IMR-90 (cell line): ENCODE measurements around the gene RAB3A.

Experiments used
- CHD1 ChIP-seq: IDR thresholded peaks from 2 replicates; pipeline ENCODE4 v1.6.1; 2012; ENCODE audit warnings: low read depth, low read length, improper control_type of control experiment
- MXI1 ChIP-seq: IDR thresholded peaks from 2 replicates; pipeline ENCODE4 v1.6.1; 2012; ENCODE audit warnings: low read depth, mild to moderate bottlenecking, low read length, moderate library complexity, borderline replicate concordance
- POLR2A ChIP-seq: IDR thresholded peaks from 2 replicates; pipeline ENCODE4 v1.6.1; 2012; ENCODE audit warnings: mild to moderate bottlenecking, low read depth, low read length
- RAD21 ChIP-seq: IDR thresholded peaks from 2 replicates; pipeline ENCODE4 v1.6.1; 2012; ENCODE audit warnings: low read length, improper control_type of control experiment
- RCOR1 ChIP-seq: IDR thresholded peaks from 2 replicates; pipeline ENCODE4 v1.6.1; 2012; ENCODE audit warnings: mild to moderate bottlenecking, low read length, improper control_type of control experiment; ENCODE audit not compliant: insufficient replicate concordance
- RFX5 ChIP-seq: IDR thresholded peaks from 2 replicates; pipeline ENCODE4 v1.8.0; 2012; ENCODE audit warnings: low read depth, mild to moderate bottlenecking, low read length, moderate library complexity
- SMC3 ChIP-seq: fragments of 150-350 bp; IDR thresholded peaks from 2 replicates; pipeline ENCODE4 v1.6.1; 2016; ENCODE audit warnings: low read depth, mild to moderate bottlenecking, antibody characterized with exemption, low read length, moderate library complexity
- TF ChIP-seq, protein P1 (sequence below): conservative IDR thresholded peaks from 2 replicates; pipeline ENCODE4 v1.5.1; 2012; ENCODE audit warnings: mild to moderate bottlenecking, low read depth, low read length, improper control_type of control experiment
- TF ChIP-seq, protein P2 (sequence below): fragments of 150-350 bp; IDR thresholded peaks from 2 replicates; pipeline ENCODE4 v1.6.1; 2017; ENCODE audit warnings: mild to moderate bottlenecking, antibody characterized with exemption, low read length, low read depth

- TF ChIP-seq, protein P1, sequence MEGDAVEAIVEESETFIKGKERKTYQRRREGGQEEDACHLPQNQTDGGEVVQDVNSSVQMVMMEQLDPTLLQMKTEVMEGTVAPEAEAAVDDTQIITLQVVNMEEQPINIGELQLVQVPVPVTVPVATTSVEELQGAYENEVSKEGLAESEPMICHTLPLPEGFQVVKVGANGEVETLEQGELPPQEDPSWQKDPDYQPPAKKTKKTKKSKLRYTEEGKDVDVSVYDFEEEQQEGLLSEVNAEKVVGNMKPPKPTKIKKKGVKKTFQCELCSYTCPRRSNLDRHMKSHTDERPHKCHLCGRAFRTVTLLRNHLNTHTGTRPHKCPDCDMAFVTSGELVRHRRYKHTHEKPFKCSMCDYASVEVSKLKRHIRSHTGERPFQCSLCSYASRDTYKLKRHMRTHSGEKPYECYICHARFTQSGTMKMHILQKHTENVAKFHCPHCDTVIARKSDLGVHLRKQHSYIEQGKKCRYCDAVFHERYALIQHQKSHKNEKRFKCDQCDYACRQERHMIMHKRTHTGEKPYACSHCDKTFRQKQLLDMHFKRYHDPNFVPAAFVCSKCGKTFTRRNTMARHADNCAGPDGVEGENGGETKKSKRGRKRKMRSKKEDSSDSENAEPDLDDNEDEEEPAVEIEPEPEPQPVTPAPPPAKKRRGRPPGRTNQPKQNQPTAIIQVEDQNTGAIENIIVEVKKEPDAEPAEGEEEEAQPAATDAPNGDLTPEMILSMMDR, result peak; percentile 65
- TF ChIP-seq POLR2A (no peak), CHD1 (no peak), MXI1 (no peak), RCOR1 (no peak), RAD21 (peak; percentile 66), SMC3 (peak; percentile 70), RFX5 (no peak)
- TF ChIP-seq, protein P2, sequence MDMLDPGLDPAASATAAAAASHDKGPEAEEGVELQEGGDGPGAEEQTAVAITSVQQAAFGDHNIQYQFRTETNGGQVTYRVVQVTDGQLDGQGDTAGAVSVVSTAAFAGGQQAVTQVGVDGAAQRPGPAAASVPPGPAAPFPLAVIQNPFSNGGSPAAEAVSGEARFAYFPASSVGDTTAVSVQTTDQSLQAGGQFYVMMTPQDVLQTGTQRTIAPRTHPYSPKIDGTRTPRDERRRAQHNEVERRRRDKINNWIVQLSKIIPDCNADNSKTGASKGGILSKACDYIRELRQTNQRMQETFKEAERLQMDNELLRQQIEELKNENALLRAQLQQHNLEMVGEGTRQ, result no peak
Observed at GRCh38 chr19:18167975-18168645, 35.7 kb downstream of the RAB3A start.
